Spleen (tissue), 7 donors: ENCODE measurements around the gene EXOSC1.

Experiments used
- CTCF ChIP-seq, 11 experiments: fragments of 200-600 bp in 7 of 11; fragments of 450-650 bp in 4 of 11; sonication (generic) in 4 of 11; IDR thresholded peaks in 8 of 11; conservative IDR thresholded peaks in 3 of 11; 1 replicate in 7 of 11; 2 replicates in 4 of 11; pipeline versions ENCODE4 v1.4.0 to v1.8.0; 2016 to 2021; ENCODE audit warnings: antibody characterized with exemption in 11 of 11, inconsistent platforms in 4 of 11, mild to moderate bottlenecking in 1 of 11
- POLR2A ChIP-seq, 3 donors: fragments of 450-650 bp; IDR thresholded peaks; one replicate each; pipeline ENCODE4 v1.5.1; 2017; ENCODE audit warnings: antibody characterized with exemption in 3 of 3, mild to moderate bottlenecking in 1 of 3
- POLR2AphosphoS5 ChIP-seq, 3 donors: sonication (generic); formaldehyde crosslinking; IDR thresholded peaks; one replicate each; pipeline ENCODE4 v1.5.1; 2017; ENCODE audit warnings: antibody characterized with exemption in 3 of 3
- donor health status: DM: no; HTN: no; CAD: no; lungs with moderate emphysema.
- donor health status: DM: no; HTN: no; CAD: no.
- donor health status: DM: no; HTN: no; CAD: no.

GRCh38 chr10:97450828-97451227 lies 5.0 kb upstream of the EXOSC1 start:
- TF ChIP-seq POLR2A (IDR thresholded peaks at IDR 0.05) (no peak), CTCF (IDR thresholded peaks at IDR 0.05 in 8 of 11, conservative IDR thresholded peaks at IDR 0.05 in 3 of 11) (no peak), POLR2AphosphoS5 (IDR thresholded peaks at IDR 0.05) (no peak)
